Muscle layer of colon (tissue), 2 donors: ENCODE measurements around the gene IL13RA1.
"Not testable (repeated sequence)": the region's sequence is repeated elsewhere in the genome, so short reads cannot be mapped to it uniquely, and the experiment has no call there.

Experiments used
- H3K27ac ChIP-seq: one replicate; pipeline ENCODE4 v1.7.0; 2013; ENCODE audit warnings: low read depth, mild to moderate bottlenecking, low read length, moderate library complexity
- H3K27me3 ChIP-seq, 2 donors: one replicate each; pipeline ENCODE4 v1.7.0; 2013; ENCODE audit warnings: low read length in 2 of 2, mild to moderate bottlenecking in 2 of 2; ENCODE audit not compliant: insufficient read depth in 2 of 2, control insufficient read depth in 1 of 2
- H3K36me3 ChIP-seq: one replicate; pipeline ENCODE4 v1.7.0; 2013; ENCODE audit warnings: mild to moderate bottlenecking, low read length; ENCODE audit not compliant: insufficient read depth
- H3K4me1 ChIP-seq: one replicate; pipeline ENCODE4 v1.7.0; 2013; ENCODE audit warnings: mild to moderate bottlenecking, low read length; ENCODE audit not compliant: insufficient read depth
- H3K4me3 ChIP-seq, 2 donors: one replicate each; pipeline ENCODE4 v1.7.0; 2013; ENCODE audit warnings: low read length in 2 of 2, low read depth in 1 of 2, mild to moderate bottlenecking in 1 of 2, moderate library complexity in 1 of 2
- H3K9ac ChIP-seq: one replicate; pipeline ENCODE4 v1.7.0; 2013; ENCODE audit warnings: low read length
- H3K9me3 ChIP-seq: one replicate; pipeline ENCODE4 v1.7.0; 2013; ENCODE audit warnings: mild to moderate bottlenecking, low read length
- donor health status: abdominal sarcoma.
- donor health status: Adenocarcinoma of cecum.

Gene IL13RA1

DNA sequence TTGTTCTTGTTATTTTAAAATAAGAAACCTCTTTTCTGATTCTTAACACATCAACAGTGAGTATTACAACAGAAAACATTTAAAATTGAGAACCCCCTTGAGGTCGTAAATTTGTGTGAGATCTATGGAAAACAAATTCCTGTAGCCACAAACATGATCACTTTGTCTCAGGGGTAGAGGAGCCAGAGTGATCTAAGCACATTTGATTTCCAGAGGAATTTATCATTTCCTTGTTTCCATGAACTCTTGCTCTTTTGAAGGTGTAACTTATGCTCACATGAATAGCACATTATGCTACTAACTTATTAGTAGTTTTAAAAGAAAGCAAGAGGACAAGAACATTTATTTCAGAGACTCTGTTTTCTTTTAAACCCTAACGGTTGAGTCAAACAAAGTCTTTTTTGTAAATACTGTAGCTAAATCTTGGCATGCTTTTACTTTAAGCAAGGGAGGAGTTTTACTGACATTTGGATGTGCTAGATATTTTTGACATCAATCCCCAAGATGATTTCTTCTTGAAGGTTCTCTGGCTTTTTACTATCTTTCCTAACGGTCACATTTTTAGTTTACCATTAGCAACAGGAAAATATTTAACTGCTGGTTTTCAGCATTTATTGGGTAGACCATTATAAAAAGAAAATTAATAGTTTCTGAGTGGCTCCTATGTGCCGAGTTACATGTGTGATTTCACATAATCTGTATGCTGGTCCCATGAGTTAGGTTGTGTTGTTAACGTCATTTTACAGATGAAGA is 68.3 kb downstream of the IL13RA1 start:
- Histone ChIP-seq H3K27me3 (peaks cover 0 to 8% of the 10 kb centered on the region in 2 donors), H3K27ac (peak overlapping the region; percentile 7), H3K9me3 (no peaks in the 10 kb centered on the region), H3K4me3 (no peak overlapping the region), H3K4me1 (peaks cover 5% of the 10 kb centered on the region), H3K36me3 (peaks cover 4% of the 10 kb centered on the region), H3K9ac (no peak overlapping the region)

- no peaks in the 10 kb centered on the region for H3K27me3 ChIP-seq
- no peak overlapping the region for H3K27ac ChIP-seq
- H3K9me3 ChIP-seq, result no peaks in the 10 kb centered on the region
- no peaks in the 10 kb centered on the region for H3K4me1 ChIP-seq
- H3K36me3 ChIP-seq, result no peaks in the 10 kb centered on the region
- no peak overlapping the region for H3K4me3 ChIP-seq
- H3K9ac ChIP-seq, result no peak overlapping the region
Measured at GRCh38 chrX:118802857-118803256, 75.5 kb downstream of the IL13RA1 start.

DNA sequence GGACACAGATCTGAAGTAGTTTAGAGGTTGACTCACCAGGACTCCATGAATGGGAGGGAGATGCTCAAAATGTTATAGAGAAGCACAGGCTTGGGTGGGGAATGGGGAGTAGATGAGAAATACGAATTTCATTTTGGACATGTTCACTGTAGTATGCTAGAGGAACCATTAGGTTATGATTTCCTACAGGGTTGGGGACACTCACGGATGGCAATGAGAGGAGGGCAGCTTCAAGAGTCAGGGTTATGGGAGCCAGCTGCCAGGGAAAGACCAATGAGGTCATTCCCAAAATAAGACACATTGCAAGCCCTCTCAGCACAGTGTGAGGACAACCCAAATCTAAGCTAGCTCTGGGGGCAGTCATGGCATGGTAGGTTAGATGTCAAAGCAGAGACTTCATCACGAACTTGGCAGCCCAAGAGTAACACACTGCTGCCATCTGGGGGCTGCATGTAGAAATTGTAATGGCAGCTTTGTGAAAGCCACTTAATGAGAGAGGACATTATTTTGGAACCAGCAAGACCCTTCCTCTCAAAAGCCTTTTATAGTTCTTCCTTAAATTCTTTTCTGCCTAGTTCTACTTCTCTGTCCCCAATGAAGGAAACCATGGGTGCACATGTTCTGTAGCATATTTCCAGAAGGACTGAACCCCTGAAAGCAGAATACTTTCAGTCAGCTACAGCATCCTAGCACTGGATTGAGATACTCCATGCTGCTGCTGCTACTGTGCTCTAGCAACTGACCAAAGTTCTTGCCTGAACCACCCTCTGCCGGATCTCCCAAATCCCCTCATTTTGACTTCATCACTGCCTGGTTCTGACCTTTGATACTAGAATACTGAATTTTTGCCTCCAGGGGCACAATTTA is 80.0 kb downstream of the IL13RA1 start:
- no peaks in the 10 kb centered on the region for H3K9me3 ChIP-seq
- H3K27me3 ChIP-seq, result no peaks in the 10 kb centered on the region
- H3K36me3 ChIP-seq, result no peaks in the 10 kb centered on the region
- no peak overlapping the region for H3K4me3 ChIP-seq
- H3K27ac ChIP-seq, result no peak overlapping the region
- no peak overlapping the region for H3K9ac ChIP-seq
- no peaks in the 10 kb centered on the region for H3K4me1 ChIP-seq

GRCh38 chrX:118817257-118817656 is 89.9 kb downstream of the IL13RA1 start:
- H3K36me3 ChIP-seq, H3K9ac ChIP-seq, H3K4me1 ChIP-seq, H3K4me3 ChIP-seq, H3K27me3 ChIP-seq, H3K27ac ChIP-seq, H3K9me3 ChIP-seq: not testable (repeated sequence)

- Histone ChIP-seq H3K4me1 (no peaks in the 10 kb centered on the region), H3K27ac (no peak within 1 kb of the TSS), H3K9ac (no peak within 1 kb of the TSS), H3K27me3 (peaks cover 9 to 33% of the 10 kb centered on the region in 2 donors), H3K9me3 (no peaks in the 10 kb centered on the region), H3K4me3 (peak within 1 kb of the TSS in 1 of 2 donors; percentile 47), H3K36me3 (no peaks in the 10 kb centered on the region)
Measured at GRCh38 chrX:118823263-118824172, 96.1 kb downstream of the IL13RA1 start, which contains the start of gene ZCCHC12. Gene ZCCHC12 (plus strand): TSS chrX:118823824. CDS start chrX:118825245, 1,421 bp downstream.

DNA sequence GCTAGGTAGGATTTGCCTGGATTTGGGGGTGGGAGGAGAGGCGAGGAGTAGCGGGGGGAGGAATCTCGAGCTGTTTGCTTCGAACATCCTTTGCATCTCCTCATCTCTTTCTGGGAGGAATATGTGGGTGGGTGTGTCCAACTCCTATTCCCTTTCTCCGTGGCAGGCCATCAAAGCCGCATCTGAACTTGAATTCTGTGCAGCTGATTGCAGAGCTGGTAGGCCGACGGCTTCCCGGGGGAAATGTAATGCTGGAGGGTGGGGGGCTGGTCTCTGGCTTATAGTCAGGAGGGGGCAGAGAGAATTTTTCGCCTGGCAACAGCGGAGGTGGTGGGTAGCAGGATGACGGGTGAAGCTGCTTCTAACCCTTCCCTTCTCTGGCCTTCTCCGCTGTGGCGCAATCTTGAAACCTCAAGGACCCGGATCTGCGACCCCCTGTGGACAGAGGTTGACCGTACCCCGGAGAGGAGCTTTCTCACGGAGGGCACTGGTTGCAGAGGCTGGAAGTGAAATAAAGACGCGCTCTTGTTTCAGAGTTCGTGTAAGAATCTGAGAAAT is 96.8 kb downstream of the IL13RA1 start:
- Histone ChIP-seq H3K36me3 (no peaks in the 10 kb centered on the region), H3K4me3 (peak overlapping the region in 1 of 2 donors; percentile 47), H3K9me3 (no peaks in the 10 kb centered on the region), H3K27me3 (peaks cover 9 to 38% of the 10 kb centered on the region in 2 donors), H3K4me1 (no peaks in the 10 kb centered on the region), H3K27ac (no peak overlapping the region), H3K9ac (no peak overlapping the region)

- Histone ChIP-seq H3K9me3 (no peaks in the 10 kb centered on the region), H3K27ac (no peak overlapping the region), H3K27me3 (peaks cover 9 to 38% of the 10 kb centered on the region in 2 donors), H3K4me3 (no peak overlapping the region), H3K36me3 (no peaks in the 10 kb centered on the region), H3K4me1 (no peaks in the 10 kb centered on the region), H3K9ac (no peak overlapping the region)
Measured at GRCh38 chrX:118825227-118825626, 97.8 kb downstream of the IL13RA1 start.

DNA sequence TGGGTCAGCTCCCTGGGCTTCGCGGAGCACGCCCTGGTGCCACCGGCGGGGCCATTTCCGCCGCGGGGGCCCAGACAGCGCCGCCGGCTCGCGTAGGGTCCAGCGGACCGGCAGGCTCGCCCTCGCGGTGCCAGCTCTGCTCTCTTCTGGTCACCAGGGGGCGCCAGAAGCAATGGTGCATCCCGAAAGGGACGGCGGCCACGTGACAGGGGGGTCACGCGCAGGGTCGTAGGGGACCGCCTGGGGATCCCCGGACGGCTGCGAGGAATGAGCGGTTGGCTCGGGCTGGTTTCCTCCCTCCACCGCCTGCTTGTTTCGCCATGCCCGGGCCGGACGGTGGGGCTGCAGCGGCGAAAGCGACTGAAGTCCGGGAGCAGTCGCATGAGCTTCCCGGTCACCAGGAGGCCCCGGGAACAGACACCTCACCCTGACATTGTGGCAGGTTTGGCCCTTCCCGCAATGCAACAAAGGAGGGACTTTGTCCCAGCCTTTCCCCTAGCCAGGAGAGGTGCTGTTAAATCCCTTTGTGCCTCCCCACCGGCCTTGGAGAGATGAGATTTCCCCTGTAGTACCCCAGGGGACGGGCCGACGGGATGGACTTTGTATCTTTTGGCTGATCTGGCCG is 112.0 kb downstream of the IL13RA1 start:
- Histone ChIP-seq H3K27ac (no peak overlapping the region), H3K4me3 (peak overlapping the region; percentile 21 to 43), H3K9me3 (no peaks in the 10 kb centered on the region), H3K4me1 (peaks cover 4% of the 10 kb centered on the region), H3K9ac (no peak overlapping the region), H3K27me3 (peaks cover 0 to 5% of the 10 kb centered on the region in 2 donors), H3K36me3 (no peaks in the 10 kb centered on the region)
